Neutrophil (primary cell): Measurements from ENCODE around the gene TMPRSS9.

Experiments
- H3K27ac ChIP-seq: fragments of 200-600 bp; sonication (generic); 2 replicates; pipeline ENCODE4 v1.5.1; 2016; ENCODE audit warnings: mild to moderate bottlenecking, moderate library complexity
- H3K27me3 ChIP-seq: fragments of 200-600 bp; sonication (generic); 2 replicates; pipeline ENCODE4 v1.6.0; 2016; ENCODE audit warnings: mild to moderate bottlenecking
- H3K36me3 ChIP-seq: fragments of 200-600 bp; sonication (generic); 2 replicates; pipeline ENCODE4 v1.5.1; 2017
- H3K4me1 ChIP-seq, 2 experiments: fragments of 200-600 bp in 1 of 2; sonication (generic) in 1 of 2; 1 replicate in 1 of 2; 2 replicates in 1 of 2; pipeline versions ENCODE4 v1.5.1 to v1.6.1; 2013 to 2016; ENCODE audit warnings: low read depth in 1 of 2, low read length in 1 of 2, mild to moderate bottlenecking in 1 of 2, moderate library complexity in 1 of 2; ENCODE audit not compliant: control insufficient read depth in 1 of 2, insufficient read depth in 1 of 2
- H3K4me3 ChIP-seq, 2 experiments: fragments of 200-600 bp in 1 of 2; sonication (generic) in 1 of 2; 1 replicate in 1 of 2; 2 replicates in 1 of 2; pipeline ENCODE4 v1.5.1; 2013 to 2016; ENCODE audit warnings: low read depth in 1 of 2, low read length in 1 of 2, mild to moderate bottlenecking in 1 of 2, moderate library complexity in 1 of 2
- H3K9me3 ChIP-seq: fragments of 200-600 bp; sonication (generic); 2 replicates; pipeline ENCODE4 v1.5.1; 2016
- CTCF ChIP-seq: fragments of 200-600 bp; sonication (generic); IDR thresholded peaks from 2 replicates; pipeline ENCODE4 v1.5.1; 2016; ENCODE audit warnings: antibody characterized with exemption

TMPRSS9 gene

GRCh38 chr19:2341982-2342381 lies 18.1 kb upstream of the TMPRSS9 start:
- peaks cover 68% of the 10 kb centered on the region for H3K36me3 ChIP-seq

GRCh38 chr19:2342656-2343288 lies 17.3 kb upstream of the TMPRSS9 start:
- no peak for TF ChIP-seq CTCF
- Histone ChIP-seq H3K27ac (no peak overlapping the region), H3K36me3 (peaks cover 67% of the 10 kb centered on the region), H3K4me3 (no peak overlapping the region), H3K9me3 (no peaks in the 10 kb centered on the region), H3K27me3 (no peaks in the 10 kb centered on the region), H3K4me1 (no peaks in the 10 kb centered on the region)

More at GRCh38 chr19:2341982-2342381, 18.1 kb upstream of the TMPRSS9 start:
- H3K4me3 ChIP-seq = no peak overlapping the region
- no peaks in the 10 kb centered on the region for H3K9me3 ChIP-seq
- no peaks in the 10 kb centered on the region for H3K27me3 ChIP-seq
- H3K27ac ChIP-seq = no peak overlapping the region
- H3K4me1 ChIP-seq = no peaks in the 10 kb centered on the region
- no peak for TF ChIP-seq CTCF

- Histone ChIP-seq H3K27ac (no peak overlapping the region), H3K4me1 (no peaks in the 10 kb centered on the region), H3K9me3 (no peaks in the 10 kb centered on the region), H3K36me3 (peaks cover 63% of the 10 kb centered on the region), H3K27me3 (no peaks in the 10 kb centered on the region), H3K4me3 (no peak overlapping the region)
- no peak for TF ChIP-seq CTCF
Measured at GRCh38 chr19:2343289-2343982, 16.6 kb upstream of the TMPRSS9 start.

- no peaks in the 10 kb centered on the region for H3K4me1 ChIP-seq
- no peak for TF ChIP-seq CTCF
- H3K27ac ChIP-seq = no peak overlapping the region
- no peak overlapping the region for H3K4me3 ChIP-seq
- no peaks in the 10 kb centered on the region for H3K27me3 ChIP-seq
- H3K9me3 ChIP-seq = no peaks in the 10 kb centered on the region
- H3K36me3 ChIP-seq = peaks cover 60% of the 10 kb centered on the region
Measured at GRCh38 chr19:2344381-2344870, 15.6 kb upstream of the TMPRSS9 start.

GRCh38 chr19:2345076-2345475 lies 15.0 kb upstream of the TMPRSS9 start:
- Histone ChIP-seq H3K9me3 (no peaks in the 10 kb centered on the region), H3K27me3 (no peaks in the 10 kb centered on the region), H3K4me3 (no peak overlapping the region), H3K27ac (no peak overlapping the region), H3K36me3 (peaks cover 57% of the 10 kb centered on the region), H3K4me1 (no peaks in the 10 kb centered on the region)
- TF ChIP-seq CTCF = no peak
